Astrocyte of the spinal cord (primary cell): Measurements from ENCODE around the gene DEXI.

Experiments
- DNase-seq: peaks from one replicate; pipeline ENCODE4 v3.0.0; 2011; ENCODE audit warnings: low read depth, low spot score
- H3K4me3 ChIP-seq: 2 replicates; pipeline ENCODE4 v1.5.1; 2011; ENCODE audit warnings: low read depth, mild to moderate bottlenecking, low read length, moderate library complexity
- in situ Hi-C: cut with HindIII; loops from 2 replicates; pipeline ENCODE4 v1.10.0; 2017; ENCODE audit warnings: low sequenced_read_pairs
- TF ChIP-seq, protein P1 (sequence below): IDR thresholded peaks from 2 replicates; pipeline ENCODE4 v1.5.1; 2012; ENCODE audit warnings: low read depth, mild to moderate bottlenecking, low read length, inconsistent platforms

The DEXI gene

DNA sequence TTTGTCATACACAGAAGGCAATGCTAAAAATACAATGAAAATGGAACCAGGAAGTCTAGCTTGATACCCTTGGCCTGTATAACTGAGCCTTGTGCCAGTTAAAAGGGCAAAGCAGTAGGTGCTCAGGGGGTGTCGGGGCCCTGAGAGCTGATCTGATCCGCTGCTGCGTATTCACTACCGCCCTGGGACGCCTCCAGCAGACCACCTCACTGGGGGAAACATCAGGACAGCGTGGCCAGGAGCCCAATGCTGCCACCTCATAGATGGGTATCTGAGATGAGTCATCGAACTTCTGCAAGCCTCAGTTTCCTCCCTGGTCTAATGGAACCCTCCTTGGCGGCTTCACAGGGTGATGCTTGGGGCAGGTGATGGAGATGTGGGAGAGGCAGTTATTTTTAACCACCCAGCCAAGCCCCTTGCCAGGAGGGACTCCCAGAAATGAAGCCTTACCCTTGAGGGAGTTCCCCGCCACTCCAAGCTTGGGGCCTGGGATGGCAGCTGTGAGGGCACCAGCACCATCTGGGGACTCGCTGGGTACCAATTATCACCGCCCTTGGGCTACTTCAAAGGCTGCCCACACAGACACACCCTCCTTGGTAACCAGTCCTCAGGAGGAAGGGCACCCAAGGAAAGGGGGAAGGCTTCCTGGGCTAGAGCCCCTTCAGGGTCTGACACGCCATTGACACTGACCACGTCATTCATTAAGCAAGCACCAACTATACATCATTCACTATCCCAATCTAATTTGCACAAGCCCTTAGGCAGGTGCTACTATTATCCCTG is 7.8 kb downstream of the DEXI start:
- in situ Hi-C loops, result no loop called here

DNA sequence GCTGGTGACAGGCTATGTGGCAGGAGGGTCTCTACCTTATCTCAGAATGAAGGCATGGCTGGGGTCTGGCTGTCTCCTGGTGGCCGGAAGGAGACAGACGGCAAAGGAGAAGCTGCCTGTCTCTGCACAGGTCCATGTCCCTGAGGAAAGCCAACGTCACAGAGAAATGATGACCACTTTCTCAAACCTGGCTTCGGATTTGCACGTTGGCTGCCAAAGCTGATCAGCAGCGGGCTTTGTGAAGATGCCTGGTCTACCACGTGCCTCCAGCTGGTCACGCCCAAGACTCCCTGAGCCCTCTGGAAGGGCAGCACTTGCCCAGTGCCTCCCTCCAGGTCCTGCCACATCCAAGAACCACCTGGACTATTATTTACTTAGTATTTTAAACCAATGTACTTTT is 8.4 kb downstream of the DEXI start:
- TF ChIP-seq, protein P1, sequence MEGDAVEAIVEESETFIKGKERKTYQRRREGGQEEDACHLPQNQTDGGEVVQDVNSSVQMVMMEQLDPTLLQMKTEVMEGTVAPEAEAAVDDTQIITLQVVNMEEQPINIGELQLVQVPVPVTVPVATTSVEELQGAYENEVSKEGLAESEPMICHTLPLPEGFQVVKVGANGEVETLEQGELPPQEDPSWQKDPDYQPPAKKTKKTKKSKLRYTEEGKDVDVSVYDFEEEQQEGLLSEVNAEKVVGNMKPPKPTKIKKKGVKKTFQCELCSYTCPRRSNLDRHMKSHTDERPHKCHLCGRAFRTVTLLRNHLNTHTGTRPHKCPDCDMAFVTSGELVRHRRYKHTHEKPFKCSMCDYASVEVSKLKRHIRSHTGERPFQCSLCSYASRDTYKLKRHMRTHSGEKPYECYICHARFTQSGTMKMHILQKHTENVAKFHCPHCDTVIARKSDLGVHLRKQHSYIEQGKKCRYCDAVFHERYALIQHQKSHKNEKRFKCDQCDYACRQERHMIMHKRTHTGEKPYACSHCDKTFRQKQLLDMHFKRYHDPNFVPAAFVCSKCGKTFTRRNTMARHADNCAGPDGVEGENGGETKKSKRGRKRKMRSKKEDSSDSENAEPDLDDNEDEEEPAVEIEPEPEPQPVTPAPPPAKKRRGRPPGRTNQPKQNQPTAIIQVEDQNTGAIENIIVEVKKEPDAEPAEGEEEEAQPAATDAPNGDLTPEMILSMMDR, result no peak
- DNase-seq, result no peak
- no peak overlapping the region for H3K4me3 ChIP-seq
- in situ Hi-C loops, result no loop called here

More for the DNA sequence above, 7.8 kb downstream of the DEXI start:
- no peak overlapping the region for H3K4me3 ChIP-seq
- TF ChIP-seq, protein P1, result no peak
- no peak for DNase-seq

GRCh38 chr16:10932959-10933710 is 9.1 kb downstream of the DEXI start:
- no peak overlapping the region for H3K4me3 ChIP-seq
- in situ Hi-C loops, result no loop called here
- DNase-seq, result no peak
- TF ChIP-seq, protein P1, result no peak

DNA sequence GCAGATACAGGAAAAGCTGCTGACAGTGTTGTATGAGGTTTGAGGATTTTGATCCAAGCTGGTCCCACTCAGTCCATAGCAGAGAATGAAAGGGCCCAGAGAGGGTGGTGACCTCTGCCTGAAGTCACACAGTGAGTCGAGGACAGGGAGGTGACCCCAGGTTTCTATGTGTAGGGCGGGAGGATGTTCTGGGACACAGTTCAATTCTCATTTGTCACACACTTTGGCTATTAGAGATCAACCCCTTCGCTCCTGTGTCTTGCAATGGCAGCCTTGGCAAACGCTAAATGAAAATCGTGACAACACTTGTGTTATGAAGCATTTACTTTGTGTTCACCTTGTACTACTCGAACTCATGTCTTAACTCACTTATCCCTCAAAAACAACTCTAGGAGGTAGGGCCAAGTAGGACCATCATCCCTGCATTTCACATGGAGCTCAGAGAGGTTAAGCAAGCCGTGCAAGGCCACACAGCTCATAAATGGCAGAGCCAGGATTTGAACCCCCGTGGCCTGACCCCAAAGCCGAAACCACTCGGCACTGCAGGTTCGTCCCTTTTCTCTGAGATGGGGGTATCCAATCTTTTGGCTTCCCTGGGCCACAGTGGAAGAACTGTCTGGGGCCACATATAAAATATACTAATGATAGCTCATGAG is 10.2 kb downstream of the DEXI start:
- no peak for DNase-seq
- no peak overlapping the region for H3K4me3 ChIP-seq
- TF ChIP-seq, protein P1, result no peak
- in situ Hi-C loops, result no loop called here

GRCh38 chr16:10931134-10931533 is 11.1 kb downstream of the DEXI start:
- TF ChIP-seq, protein P1, result no peak
- in situ Hi-C loops, result no loop called here
- H3K4me3 ChIP-seq, result no peak overlapping the region
- no peak for DNase-seq

GRCh38 chr16:10930755-10931093 is 11.5 kb downstream of the DEXI start:
- H3K4me3 ChIP-seq, result no peak overlapping the region
- TF ChIP-seq, protein P1, result peak; percentile 13
- DNase-seq, result no peak
- in situ Hi-C loops, result no loop called here
